NCI-H524 (cell line): ENCODE results near the gene RRAS.
A peak's percentile ranks its signal among the peaks of the same experiment; 100 is the strongest.

Experiments
- DNase-seq, 2 experiments: peaks; one replicate each; lab custom pipeline; 2025; lab: John Stamatoyannopoulos, UW

Gene RRAS

DNA sequence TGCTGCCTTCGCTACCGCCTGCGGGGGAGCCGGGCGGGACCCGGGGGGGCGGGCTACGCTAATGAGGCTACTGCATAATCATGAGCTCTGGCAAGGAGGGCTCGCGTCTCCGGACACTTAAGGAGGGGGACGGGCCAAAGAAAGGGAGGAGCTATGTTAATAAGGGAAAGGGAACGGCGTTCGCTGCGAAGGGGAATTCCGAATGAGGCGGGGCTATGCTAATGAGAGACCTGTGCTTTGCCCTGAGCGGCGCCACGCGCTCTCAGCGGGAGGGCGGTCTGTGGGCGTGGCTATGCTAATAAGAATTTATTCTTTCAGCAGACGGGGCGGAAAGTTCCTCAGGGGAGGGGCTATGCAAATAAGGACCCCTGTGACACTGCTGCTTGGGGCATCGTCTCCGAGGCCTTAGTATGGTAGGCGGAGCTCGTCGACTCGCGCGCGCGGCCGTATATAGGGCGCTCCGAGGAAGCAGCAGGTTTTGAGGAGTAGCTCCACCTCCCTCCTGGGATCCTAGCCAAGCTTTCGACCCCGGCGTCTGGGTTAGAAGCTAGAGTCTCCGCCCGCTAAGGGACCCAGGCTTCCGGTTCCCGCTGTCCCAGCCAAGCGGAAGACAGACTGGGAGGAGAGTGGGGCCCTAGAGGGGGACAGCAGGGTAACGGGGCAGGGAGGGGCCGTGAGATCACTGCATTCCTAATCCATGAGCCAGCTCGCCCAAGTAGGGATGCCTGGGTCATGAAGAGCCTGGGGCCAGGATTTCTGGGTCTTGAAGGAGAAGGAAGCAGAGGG lies at the start of gene RRAS:
Gene RRAS, minus strand, starts transcription at position 31 of the 786 bp plus-strand sequence. CDS start 45 bp downstream, outside the sequence.
- peak; percentile 100 for DNase-seq

DNA sequence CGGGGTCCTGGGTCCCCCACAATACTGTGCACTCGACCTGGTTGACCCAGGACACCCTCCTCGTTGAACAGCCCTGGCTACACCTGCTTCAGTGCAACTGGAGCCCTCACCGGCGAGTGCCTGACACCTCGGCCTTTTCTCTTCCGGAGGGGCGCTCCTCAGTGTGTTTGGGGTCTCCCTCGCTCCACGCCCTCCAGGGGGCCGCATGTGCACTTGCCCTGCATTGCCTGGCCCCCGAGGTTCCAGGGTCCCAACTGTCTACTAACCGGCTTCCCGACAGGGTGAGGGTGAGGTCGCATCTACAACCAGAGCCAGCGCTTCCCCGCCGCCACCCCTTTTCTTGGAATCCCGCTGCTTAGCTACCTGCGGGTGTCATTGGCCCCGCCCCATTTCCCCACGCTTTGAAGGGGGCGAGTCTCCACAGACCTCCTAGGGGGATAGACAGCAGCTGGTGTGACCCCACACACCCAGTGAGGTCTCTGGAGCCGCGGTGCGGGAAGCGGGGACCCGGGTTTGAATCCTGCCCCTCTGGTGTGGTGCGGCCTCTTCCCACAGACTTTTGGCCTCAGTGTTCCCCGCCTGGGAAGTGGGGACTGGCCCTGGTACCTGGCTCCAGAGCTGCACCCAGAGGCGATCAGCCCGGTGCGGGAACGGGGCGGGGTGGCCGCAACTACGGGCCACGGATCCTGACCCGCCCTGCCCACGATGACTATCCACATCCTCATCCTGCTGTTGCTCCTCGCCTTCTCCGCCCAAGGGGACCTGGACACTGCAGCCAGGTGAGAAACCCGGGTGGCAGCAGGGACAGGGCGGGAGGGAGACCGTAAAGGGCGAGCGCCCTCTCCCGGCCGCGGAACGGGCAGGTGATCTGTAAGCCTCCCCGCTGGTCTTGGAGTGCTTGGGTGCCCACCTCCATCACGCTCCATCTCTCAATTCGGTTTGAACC lies 49.5 kb upstream of the RRAS start, which contains the start of gene ADM5:
Gene ADM5, plus strand, starts transcription at position 462 of the 946 bp plus-strand sequence. Its CDS starts 244 bp downstream, at position 706.
- peak in 1 of 2 experiments; percentile 49 for DNase-seq

DNA sequence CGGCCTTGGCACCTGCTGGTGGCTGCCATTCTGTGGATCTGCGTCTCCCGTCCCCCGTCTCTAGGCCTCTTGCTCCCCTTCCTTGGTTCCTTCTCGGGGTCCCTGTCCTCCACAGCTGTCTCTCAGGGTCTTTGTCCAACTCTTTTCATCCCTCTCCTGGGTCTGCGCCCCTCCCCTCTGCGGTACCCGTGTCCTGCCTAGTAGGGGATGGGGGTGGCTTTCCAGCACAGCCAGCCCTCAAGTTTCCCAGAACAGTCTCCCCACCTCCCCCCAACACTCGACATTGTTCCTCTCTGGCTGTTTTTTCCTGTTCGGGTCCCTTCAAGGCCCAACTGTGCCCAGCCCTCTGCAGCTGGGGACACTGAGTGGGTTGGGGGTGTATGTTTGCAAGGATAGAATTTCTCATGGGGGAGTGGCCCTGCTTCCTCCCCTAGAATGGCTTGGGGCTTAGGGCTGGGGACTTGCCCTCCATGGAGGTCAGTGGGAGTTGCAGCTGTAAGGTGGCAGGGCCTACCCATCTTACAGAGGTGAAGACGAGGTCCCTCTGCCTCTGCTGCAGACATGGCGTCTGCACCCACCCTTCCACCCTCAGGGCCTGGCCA lies 48.7 kb upstream of the RRAS start:
- no peak for DNase-seq

DNA sequence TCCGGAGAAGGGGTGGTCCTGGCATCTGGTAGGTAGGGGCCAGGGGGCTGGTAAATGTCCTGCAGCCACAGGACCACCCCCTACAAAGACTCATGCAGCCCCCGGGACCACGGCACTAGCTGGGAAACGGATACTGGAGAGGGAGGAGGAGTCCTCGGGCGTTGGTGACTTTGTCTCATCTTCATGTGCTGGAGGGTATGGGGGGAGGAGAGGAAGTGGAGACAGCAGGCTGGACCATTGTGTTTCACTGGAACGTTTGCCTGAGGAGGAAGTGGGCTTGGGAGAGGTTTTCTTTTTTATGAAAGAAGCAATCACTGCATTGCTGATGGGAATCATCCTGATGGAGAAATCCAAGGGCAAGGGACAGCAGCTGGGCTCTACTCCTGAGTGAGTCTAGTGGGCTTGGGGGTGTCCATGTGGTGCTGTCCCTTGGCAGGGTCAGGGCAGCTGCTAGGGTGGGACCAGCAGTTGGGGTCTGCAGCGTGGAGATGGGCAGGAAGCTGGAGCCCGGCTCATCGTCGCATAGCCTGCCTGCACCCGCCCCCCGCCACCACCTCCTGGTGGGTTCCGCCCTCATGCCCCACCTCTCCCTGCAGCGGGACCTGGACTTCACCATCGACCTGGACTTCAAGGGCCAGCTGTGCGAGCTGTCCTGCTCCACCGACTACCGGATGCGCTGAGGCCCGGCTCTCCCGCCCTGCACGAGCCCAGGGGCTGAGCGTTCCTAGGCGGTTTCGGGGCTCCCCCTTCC lies 47.8 kb upstream of the RRAS start:
- DNase-seq = no peak

DNA sequence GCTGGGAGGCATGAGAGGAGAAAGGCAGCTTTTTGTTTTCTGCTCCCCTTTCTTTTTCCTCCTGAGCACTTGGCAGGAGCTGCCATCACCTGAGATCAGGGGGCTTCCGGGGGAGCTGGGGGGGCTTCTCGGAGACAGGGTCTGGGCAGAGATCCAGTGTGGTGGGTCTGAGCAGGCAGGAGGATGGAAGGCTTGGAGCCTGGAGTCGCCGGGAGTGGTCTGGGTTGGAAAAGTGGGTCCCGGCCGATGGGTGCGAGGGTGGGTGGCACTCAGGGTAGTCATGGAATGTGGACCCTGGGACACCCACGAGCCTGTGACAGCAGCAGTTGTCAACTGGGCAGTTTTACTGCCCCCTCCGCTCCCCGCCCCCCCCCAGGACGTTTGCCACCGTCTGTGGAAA lies 47.2 kb upstream of the RRAS start:
- no peak for DNase-seq

DNA sequence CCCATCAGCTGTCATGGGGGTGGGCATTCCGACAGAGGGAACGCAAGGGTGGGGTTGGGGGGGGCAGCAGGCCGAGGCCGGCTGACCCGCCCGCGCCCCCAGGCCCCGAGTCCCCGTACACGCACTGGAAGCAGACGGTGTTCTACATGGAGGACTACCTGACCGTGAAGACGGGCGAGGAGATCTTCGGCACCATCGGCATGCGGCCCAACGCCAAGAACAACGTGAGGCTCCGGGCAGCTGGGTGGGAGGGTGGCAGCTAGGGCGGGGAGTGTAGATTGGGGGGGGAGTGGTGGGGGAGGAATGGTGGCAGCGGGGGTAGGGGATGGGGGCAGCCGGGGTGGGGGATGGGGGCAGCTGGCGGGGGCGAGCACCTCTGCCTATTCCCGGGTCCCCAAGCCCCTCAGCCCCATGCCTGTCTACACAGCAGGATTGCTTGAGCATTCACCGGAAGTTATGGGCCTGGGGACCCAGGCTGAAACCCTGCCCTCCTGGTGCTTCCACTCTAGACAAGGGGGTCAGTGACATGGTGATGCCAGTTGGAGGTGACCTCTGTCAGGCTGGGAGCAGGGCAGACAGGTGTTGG lies 46.7 kb upstream of the RRAS start:
- DNase-seq = no peak

DNA sequence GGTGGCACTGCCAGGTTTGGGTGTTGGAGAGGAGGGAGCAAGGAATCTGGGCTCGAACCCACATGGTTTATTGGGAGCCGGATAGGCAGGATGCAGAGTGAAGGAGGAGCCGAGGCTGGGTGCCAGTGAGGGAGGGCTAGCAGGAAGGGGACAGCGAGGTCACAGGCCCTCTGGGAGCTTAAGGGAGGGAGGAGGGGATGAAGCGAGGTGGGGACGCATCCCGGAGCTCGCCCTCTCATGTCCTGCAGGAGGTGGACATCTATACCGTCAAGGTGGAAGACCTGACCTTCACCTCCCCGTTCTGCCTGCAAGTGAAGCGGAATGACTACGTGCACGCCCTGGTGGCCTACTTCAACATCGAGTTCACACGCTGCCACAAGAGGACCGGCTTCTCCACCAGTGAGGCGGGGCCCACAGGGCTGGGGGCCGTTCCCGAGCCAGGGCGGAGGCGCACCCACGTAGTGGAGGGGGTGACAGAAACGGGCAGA lies 45.9 kb upstream of the RRAS start:
- DNase-seq = no peak

DNA sequence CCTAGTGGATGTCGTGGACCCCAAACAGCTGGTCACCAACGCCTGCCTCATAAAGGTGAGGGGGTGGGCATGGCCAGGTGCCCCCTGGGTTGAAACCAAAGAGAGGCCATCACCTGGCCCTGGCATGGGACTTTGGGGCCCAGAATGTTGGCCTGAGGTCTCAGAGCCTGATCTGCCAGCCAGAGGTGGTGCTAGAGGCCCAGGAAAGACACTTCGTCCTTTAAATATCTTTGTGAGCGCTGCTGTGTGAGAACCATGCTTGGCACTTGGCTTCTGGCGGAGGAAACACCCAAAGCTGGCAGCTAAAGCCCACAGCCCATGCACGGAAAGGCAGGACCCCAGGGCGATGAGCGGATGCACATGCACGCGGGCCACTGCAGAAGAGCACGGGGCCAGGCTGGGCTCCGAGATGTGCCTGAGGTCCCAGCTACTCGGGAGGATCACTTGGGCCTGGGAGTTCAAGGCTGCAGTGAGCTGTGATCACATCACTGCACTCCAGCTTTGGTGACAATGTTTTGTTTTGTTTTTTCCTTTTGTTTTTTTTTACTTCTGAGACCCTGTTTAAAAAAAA lies 45.1 kb upstream of the RRAS start:
- DNase-seq = no peak

DNA sequence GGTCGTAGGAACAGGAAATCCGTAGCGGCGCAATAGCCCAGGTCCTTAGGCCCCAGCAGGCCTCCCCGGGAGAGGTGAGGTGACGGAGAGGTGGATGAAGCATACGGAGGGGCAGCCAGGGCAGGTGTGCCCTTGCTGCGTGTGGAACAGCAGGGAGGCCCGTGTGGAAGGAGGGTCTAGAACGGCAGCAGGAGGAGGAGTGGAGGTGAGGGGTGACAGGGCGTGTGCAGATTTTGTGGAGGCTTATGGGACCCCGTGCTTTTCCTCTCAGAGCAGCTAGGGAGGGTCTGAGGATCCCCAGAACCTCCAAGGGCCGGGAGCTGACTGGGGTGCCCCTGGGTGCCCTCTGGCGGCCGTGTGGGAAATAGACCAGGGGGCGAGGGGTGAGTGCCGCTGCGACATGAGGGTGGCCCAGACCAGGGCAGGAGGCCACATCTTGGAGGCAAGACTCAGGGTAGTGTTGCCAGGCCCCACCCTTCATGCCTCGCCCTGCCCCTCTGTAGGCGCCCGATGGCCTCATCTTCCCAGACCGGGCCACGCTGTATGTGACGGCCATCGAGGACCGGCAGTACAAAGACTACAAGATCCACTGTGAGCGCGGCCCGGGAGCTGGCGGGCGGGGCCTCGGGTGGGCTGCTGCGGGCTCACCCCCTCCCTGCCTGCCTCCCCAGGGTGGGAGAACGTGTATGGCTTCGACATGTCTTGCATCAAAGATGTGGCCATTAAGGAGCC lies 44.5 kb upstream of the RRAS start:
- no peak for DNase-seq

DNA sequence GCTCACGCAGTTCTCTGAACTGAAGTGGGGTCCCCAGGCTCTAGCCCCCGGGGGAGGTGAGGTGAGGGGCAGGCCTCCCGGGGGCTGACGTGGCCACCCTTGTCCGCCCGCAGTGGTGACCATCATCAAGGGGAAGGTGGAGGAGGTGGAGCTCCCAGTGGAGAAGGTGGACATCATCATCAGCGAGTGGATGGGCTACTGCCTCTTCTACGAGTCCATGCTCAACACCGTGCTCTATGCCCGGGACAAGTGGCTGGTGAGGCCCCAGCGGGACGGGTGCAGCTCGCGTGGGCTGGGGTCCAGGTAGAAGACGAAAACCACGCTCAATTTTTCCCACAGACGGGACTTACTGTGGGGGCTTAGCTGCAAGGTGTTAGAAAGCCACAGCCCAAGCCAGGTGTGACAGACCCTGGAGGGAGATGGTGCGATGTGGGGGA lies 43.9 kb upstream of the RRAS start:
- DNase-seq = no peak

DNA sequence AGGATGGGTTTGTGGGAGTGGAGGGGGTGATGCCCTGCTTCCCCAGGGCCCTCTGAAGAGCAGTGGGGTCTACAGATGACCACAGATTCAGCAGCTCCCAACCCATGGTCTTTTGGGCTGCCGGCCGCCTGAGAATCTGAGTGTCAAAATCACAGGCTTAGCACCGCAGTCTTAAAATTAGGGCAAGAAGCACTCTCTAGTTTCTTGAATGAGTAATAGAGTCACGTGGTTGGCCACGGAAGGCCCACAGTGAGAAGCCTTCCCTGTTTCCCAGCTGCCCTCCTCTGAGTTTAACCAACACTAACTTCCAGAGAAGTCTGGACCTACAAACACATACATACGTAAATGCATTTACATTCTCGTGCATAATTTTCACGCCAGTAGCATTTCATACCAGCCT lies 42.3 kb upstream of the RRAS start:
- DNase-seq = no peak

DNA sequence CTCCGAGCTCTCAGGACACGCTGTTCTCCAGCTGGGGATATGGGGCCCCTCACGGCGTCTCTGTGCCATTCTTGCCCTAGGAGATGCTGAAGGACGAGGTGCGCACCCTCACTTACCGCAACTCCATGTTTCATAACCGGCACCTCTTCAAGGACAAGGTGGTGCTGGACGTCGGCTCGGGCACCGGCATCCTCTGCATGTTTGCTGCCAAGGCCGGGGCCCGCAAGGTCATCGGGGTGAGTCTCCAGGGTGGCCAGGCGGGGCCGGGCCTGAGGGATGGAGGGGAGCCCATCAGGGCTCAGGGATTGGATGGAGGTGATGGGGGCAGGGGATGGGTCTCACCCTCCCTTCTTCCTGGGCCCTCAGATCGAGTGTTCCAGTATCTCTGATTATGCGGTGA lies 41.9 kb upstream of the RRAS start:
- DNase-seq = no peak

DNA sequence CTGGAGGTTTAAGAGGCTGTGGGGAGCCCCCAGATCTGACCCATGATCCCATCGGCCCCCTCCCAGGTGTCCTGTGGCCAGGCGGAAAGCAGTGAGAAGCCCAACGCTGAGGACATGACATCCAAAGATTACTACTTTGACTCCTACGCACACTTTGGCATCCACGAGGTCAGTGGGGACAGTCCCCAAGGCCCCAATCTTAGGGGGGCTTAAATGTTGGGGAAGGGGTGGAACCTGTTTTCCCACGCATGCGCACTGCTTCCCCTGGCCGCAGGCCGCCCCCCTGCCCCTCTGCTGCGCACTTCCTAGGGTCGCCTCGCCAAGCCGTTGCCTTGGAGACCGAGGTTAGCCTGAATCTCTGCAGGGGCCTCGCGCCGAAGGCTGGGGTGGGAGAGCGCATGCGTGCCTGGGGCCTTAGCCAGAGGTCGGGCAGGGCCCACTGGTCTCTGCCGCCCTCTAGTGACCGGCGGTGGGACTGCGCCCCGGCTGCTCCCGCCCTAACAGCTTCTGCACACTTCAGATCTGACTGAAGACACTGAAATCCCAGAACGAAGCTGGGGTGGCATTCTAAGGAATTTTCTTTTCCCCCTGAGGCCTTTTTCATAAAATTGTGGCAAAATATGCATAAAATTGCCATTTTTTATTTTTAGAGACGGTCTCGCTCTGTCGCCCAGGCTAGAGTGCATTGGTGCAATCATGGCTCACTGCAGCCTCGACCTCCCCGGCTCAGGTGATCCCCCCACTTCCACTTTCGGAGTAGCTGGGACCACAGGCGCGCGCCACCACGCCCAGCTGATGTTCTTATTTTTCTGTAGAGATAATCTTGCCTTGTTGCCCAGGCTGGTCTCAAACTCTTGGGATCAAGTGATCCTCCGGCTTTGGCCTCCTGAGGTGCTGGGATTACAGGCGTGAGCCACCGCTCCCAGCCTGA lies 40.7 kb upstream of the RRAS start:
- peak; percentile 90 to 97 for DNase-seq

DNA sequence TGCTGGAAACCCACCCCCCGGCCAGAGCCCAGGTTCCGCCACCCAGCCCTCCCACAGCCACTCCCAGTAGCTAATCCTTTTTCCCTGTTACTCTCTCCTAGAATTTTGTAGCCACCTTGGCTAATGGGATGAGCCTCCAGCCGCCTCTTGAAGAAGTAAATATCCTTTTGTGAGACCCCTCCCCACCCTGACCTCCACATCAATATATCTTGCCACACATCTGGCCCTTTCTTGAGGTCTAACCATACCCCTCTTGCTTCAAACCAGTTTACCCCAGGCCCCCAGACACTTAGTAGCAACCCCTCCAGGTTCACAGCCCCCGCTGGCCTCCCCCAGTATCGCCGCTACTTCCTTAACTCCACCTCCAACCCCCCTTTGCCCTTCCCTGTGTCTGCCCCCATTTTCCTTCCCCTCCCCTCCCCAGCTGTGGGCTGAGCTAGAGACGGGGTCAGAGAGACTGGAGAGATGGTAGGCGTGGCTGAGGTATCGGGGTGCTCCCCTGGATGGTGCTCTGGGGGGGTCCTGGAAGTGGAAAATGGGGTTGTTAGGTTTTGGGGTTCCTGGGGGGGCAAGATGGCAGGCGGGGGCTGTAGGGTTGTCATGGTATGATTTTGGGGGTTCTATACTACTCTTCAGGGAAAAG lies 39.9 kb upstream of the RRAS start:
- peak; percentile 85 for DNase-seq

DNA sequence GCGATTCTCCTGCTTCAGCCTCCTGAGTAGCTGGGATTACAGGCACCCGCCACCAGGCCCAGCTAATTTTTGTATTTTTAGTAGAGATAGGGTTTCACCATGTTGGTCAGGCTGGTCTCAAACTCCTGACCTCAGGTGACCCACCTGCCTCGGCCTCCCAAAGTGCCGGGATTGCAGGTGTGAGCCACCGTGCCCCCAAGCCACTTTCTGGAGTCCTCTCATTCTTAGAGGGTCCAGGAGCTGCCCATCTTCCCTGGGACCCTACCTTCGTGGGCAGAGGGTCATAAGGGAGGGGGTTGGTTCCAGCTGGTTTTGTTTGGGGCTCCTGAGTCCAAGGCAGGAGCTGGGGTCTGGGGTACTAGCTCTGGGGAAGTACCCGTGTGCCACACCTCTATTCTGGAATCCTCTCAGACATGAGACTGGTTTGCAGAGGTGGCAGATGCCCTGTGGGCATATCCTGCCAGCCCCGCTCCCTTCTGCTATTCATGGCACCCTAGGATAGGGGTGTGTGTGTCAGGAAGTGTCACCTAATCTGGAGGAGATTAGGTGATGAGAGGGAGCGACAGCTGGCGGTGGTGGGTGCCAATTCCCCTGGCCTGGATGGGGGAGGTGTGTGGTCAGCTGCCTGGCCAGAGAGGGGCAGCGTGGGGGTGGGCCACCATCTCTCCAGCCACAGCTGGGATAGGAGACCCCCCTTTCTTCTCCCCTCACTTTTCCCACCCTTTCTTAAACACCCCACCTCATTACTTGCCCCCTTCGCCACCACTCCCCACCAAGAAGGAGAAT lies 39.2 kb upstream of the RRAS start:
- DNase-seq = peak; percentile 93 to 95

DNA sequence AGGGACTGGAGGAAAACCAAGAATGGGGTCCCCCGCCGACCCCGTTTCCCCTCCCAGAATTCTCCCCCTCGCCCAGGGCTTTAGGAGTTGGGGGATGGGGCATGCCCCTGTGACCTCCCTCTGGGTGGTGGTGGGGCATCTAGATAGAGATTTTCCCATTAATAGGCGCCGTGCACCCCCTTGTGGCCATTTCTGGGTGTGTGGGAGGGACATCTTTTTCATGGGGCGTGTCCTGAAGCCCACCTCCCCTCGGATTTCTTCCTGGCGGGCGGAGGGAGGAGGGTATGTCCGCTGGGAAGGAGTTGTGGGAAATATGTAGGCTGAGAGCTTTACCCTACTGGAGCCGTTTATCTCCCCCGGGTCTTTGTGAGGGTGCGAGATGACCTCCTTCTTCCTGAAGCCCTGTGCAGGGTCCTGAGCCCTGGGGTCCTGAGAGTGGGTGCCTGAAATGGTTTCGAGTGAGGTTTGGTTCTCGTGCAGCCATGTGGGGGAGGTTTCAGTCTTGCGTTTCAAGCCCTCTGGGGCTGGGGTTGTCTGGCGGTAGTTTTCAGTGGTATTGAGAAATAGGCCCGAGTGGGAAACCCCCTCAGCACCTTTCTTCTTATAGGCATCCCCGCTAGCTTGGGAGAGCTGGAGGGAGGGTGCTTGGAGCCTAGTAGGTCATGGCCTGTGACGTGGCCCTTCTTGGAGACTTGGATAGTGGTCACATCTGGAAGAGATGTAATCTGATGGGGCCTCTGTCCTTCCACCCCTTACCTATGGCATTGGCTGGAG lies 38.1 kb upstream of the RRAS start:
- DNase-seq = peak; percentile 85 to 90
